HuH-7 (cell line): ENCODE measurements around the gene GARS1.

Source experiments
- DNase-seq: peaks from one replicate; pipeline ENCODE4 v3.0.0; 2011; ENCODE audit warnings: low spot score

GARS1 gene

DNA sequence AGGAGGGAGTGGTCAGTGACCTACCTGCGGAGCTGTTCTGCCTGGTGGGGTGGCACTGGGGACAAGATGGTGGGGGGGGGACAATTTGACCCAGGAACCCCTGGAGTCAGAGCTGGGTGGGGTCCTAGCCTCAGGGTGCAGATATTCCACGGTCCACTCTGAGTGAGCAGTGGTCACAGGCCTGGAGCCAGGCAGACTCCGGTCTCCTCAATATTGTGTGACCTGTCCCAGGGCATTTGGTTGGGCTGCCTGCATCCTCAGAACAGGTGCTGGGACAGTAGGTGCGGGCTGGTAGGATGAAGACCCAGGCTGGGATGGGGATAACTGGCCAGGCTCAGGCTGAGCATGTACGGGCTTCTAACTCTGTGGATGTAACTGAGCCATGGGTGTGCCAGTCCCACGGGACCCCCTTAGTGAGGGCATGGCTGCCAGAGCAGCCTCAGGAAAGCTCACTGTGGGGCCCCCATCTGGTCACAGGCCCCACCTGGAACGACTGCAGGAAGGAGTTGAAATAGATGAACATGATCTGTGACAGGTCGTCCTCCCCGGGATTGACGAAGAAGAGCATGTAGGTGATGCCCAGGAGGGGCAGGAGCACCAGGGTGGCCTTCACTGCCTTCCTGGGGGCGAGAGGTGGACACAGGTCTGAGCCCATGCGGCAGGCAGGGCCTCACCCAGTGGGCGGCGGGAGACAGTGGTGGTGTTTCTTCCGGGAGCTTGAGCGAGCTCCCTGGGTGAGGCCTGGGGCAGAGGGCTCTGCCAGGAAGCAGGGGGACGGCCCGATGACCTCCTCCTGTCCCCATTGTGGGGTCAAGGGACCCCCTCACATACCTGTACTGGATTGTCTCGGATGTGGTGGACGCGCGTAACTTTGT, 60.7 kb downstream of the GARS1 start:
- no peak for DNase-seq

GRCh38 chr7:30656006-30656957, 61.6 kb downstream of the GARS1 start:
- no peak for DNase-seq

DNA sequence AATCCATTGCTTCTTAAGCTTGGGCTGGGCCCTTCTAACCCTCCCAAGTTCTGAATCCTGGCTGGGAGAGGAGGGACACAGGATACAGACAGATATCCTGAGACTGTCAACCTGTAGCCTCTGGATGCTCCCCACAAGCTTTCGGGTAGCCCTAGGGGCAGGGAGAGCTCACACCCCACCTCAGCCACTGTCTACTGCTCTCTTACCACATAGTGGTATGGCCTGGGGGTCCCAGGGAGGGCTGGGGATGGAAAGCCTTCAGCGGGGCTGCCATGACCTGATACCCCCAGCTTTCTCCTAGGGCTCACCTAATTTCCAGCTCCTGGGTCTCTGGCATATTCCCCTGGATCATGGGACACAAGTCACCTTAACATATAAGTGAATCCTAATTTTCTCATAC, 62.5 kb downstream of the GARS1 start:
- DNase-seq = no peak

GRCh38 chr7:30658479-30659074, 63.9 kb downstream of the GARS1 start:
- DNase-seq = no peak

GRCh38 chr7:30659312-30659711, 64.6 kb downstream of the GARS1 start:
- DNase-seq = no peak

- DNase-seq = no peak
These were observed 65.9 kb downstream of the GARS1 start for GRCh38 chr7:30660331-30661255.

DNA sequence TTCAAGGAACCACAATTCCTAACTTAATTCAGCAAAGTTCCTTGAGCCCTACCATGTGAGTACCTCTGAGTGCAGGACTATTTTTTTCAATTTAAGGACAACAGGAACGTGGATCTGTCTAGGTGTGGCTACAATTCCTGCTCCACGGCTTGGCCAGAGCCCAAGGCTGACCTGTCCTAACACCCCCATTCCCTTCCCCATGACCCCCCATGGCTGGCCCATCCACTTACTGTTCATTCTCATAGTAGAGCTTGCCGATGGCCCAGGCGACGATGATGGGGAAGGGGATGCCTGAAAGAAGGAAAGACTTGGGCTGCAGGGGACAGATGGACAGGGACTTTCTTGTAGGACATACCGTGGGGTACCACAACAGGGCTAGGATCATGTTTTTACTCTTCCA, 67.2 kb downstream of the GARS1 start:
- DNase-seq = no peak

DNA sequence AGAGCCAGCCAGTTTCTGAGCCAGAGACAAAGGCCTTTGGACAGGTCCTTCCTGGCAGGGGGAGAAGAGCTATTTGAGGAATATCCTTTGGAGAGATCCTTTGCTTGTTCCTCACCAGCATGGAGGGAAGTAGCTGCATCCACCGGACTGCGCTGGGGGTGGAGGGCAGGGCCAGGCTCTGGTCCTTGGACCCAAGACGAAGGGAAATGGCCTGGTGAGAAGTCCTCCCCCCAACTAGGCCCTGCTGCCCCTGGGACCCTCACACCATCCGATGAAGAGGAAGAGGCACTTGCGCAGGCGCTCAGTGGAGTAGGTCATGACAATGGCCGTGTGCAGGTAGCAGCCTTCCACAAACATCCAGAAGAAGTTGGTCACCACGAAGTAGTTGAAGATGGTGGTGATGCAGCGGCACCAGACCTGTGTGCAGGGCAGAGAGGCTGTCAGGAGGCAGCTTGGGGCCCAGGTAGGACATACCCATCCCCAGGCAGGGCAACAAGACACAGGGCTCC, 67.8 kb downstream of the GARS1 start:
- no peak for DNase-seq

GRCh38 chr7:30663414-30663813, 68.7 kb downstream of the GARS1 start:
- no peak for DNase-seq

- no peak for DNase-seq
These were observed 69.7 kb downstream of the GARS1 start for GRCh38 chr7:30664184-30664885.

- no peak for DNase-seq
These were observed 70.4 kb downstream of the GARS1 start for GRCh38 chr7:30665043-30665442.

DNA sequence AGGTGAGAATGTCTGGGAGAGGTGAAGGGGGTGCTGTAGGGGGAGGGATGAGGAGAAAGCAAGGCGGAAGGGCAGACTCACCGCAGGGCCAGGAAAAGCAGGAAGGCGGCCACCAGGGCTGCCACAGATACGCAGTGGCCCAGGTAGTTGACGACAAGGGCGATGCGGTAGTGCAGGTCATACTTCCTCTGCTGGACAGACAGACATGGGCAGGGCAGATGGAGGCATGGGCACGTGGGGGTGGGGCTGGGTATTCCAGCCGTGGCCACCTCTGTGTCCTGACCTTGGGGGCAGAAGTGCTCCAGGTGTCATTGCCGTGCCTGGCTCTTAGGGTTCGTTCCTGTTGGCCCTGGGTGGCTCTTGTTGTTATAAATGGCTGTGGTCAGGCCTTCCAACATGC, 70.8 kb downstream of the GARS1 start:
- DNase-seq = no peak

DNA sequence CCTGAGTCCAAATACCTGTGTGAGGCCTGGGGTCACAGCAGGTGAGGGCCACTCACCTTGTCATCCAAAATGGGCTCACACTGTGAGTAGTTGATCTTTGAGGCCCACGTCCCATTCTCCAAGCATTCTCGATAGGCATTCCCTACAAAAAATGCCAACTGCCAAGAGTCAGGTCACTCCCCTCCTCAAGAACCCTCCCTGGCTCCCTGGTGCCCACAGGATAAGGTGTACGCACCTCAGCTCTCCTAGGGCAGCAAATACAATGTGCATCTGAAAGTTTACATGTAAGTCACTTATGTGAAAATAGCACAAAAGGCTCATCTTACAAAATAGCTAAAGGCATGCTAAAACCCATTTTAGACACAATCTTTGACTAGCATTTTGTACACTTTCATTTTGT, 72.5 kb downstream of the GARS1 start:
- no peak for DNase-seq

- DNase-seq = no peak
These were observed 73.4 kb downstream of the GARS1 start for GRCh38 chr7:30668102-30668501.

GRCh38 chr7:30671793-30672465, 77.3 kb downstream of the GARS1 start:
- DNase-seq = peak; percentile 85

DNA sequence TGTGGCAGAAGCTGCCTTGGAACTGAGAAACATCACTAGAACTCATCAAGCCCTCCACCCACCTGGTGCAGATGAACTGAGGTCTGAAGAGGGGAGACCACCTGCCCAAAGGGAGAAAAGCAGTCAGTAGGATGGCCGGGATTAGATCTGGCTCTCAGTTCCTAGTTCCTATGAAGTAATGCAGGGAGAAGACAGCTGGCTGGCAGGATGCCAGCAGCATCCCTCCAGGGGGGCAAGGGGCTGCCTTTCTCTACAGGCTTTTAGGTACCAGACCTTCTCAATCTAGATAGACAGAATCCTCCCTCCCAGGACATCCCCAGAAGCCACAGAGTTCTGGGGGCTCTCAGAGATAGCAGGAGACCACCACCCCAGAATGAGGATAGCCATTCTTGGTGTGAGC, 79.7 kb downstream of the GARS1 start:
- no peak for DNase-seq

DNA sequence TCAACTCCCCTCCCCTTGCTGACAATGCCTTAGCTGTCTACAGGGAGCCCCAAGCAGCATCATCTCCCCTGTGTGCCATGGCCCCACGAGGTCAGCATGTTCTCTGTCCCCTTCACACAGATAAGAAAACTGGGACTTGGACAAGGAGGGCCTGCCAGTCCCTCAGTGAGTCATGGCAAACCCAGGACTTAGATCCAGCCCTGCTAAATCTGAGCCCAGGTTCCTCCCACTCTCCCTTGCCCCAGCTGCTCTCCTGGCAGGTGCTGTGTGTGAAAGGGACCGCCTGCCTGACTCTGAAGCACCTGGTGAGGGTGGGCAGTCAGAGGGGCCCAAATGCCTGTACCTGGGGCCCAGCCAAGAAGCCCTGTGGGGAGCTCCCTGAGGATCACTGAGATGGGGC, 80.2 kb downstream of the GARS1 start:
- no peak for DNase-seq

DNA sequence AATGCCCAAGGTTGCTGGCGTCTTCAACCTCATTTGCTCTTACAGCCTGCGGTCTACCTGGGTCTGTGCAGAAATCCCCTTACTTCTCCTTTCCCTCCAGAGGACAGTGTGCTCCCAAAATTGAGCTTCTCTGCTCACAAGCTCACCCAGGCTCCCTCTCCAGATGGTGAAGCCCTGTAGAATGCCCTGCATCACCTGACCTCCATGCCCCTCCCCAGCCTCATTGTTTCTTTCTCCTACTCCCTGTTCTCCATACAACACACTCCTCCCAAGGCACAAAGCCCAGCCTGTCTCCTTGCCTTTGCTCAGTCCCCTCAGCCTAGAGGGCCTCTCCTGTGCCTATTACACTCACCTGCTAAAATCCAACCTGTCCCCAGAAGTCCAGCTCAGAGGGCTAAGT, 84.1 kb downstream of the GARS1 start:
- no peak for DNase-seq

GRCh38 chr7:30679664-30680063, 85.0 kb downstream of the GARS1 start:
- DNase-seq = no peak

- no peak for DNase-seq
These were observed 86.7 kb downstream of the GARS1 start for GRCh38 chr7:30681331-30681797.
